H9 (cell line): ENCODE measurements around the gene KLHL1. TPM values are rescaled to one million over a fixed set of nuclear protein-coding genes. Genes with fewer than 3 reads are reported as not detected.

Experiments used
- DNase-seq: peaks from one replicate; pipeline ENCODE4 v3.0.0-alpha.2; 2017
- H2AFZ ChIP-seq: one replicate; pipeline ENCODE4 v1.6.1; 2013; ENCODE audit warnings: mild to moderate bottlenecking, low read length, control low read depth, moderate library complexity
- H2AK5ac ChIP-seq: 2 replicates; pipeline ENCODE4 v1.6.1; 2013; ENCODE audit warnings: low read length, control low read depth, mixed read lengths; ENCODE audit not compliant: insufficient read length
- H2BK120ac ChIP-seq: one replicate; pipeline ENCODE4 v1.6.1; 2013; ENCODE audit warnings: low read depth, mild to moderate bottlenecking, low read length, control low read depth, inconsistent platforms; ENCODE audit not compliant: poor library complexity, severe bottlenecking
- H2BK12ac ChIP-seq: 2 replicates; pipeline ENCODE4 v1.6.1; 2013; ENCODE audit warnings: low read length, control low read depth, mixed read lengths, low read depth; ENCODE audit not compliant: insufficient read length
- H2BK15ac ChIP-seq: 2 replicates; pipeline ENCODE4 v1.6.1; 2013; ENCODE audit warnings: low read depth, low read length, control low read depth
- H2BK20ac ChIP-seq: one replicate; pipeline ENCODE4 v1.6.1; 2013; ENCODE audit warnings: low read depth, mild to moderate bottlenecking, low read length, control low read depth, inconsistent platforms; ENCODE audit not compliant: poor library complexity, severe bottlenecking
- H2BK5ac ChIP-seq: 2 replicates; pipeline ENCODE4 v1.6.1; 2013; ENCODE audit warnings: low read length, control low read depth, mixed read lengths; ENCODE audit not compliant: insufficient read length
- H3K14ac ChIP-seq: 2 replicates; pipeline ENCODE4 v1.6.1; 2013; ENCODE audit warnings: low read length, control low read depth; ENCODE audit not compliant: insufficient read depth
- H3K18ac ChIP-seq: 2 replicates; pipeline ENCODE4 v1.6.1; 2013; ENCODE audit warnings: low read depth, mild to moderate bottlenecking, mixed read lengths, low read length, control low read depth; ENCODE audit not compliant: insufficient read length
- H3K23ac ChIP-seq: 2 replicates; pipeline ENCODE4 v1.6.1; 2013; ENCODE audit warnings: low read length, control low read depth, mixed read lengths, low read depth; ENCODE audit not compliant: insufficient read length
- H3K23me2 ChIP-seq: 2 replicates; pipeline ENCODE4 v1.6.1; 2013; ENCODE audit warnings: low read depth, mild to moderate bottlenecking, mixed read lengths, low read length, control low read depth; ENCODE audit not compliant: insufficient read length, poor library complexity, severe bottlenecking
- H3K27ac ChIP-seq: 2 replicates; pipeline ENCODE4 v1.5.1; 2013; ENCODE audit warnings: low read length, control low read depth, mixed read lengths, low read depth; ENCODE audit not compliant: insufficient read length
- H3K27me3 ChIP-seq: 2 replicates; pipeline ENCODE4 v1.6.1; 2013; ENCODE audit warnings: low read length, control low read depth, inconsistent platforms; ENCODE audit not compliant: insufficient read depth
- H3K4ac ChIP-seq: 2 replicates; pipeline ENCODE4 v1.6.1; 2013; ENCODE audit warnings: low read depth, mild to moderate bottlenecking, control low read depth, inconsistent platforms, low read length, moderate library complexity
- H3K4me1 ChIP-seq: 2 replicates; pipeline ENCODE4 v1.6.1; 2013; ENCODE audit warnings: low read length, control low read depth, inconsistent platforms; ENCODE audit not compliant: insufficient read depth
- H3K4me2 ChIP-seq: 2 replicates; pipeline ENCODE4 v1.6.1; 2013; ENCODE audit warnings: low read length, control low read depth, mixed read lengths; ENCODE audit not compliant: insufficient read length, insufficient read depth
- H3K56ac ChIP-seq: 2 replicates; pipeline ENCODE4 v1.6.1; 2013; ENCODE audit warnings: low read depth, mild to moderate bottlenecking, mixed read lengths, low read length, control low read depth; ENCODE audit not compliant: insufficient read length
- H3K79me1 ChIP-seq: 2 replicates; pipeline ENCODE4 v1.6.1; 2013; ENCODE audit warnings: low read depth, mild to moderate bottlenecking, moderate library complexity, low read length, control low read depth, inconsistent platforms; ENCODE audit not compliant: insufficient read depth, poor library complexity, severe bottlenecking
- H3K79me2 ChIP-seq: 2 replicates; pipeline ENCODE4 v1.6.1; 2013; ENCODE audit warnings: low read length, control low read depth, inconsistent platforms; ENCODE audit not compliant: insufficient read depth
- H3K9ac ChIP-seq: 2 replicates; pipeline ENCODE4 v1.6.1; 2013; ENCODE audit warnings: low read length, control low read depth, mixed read lengths; ENCODE audit not compliant: insufficient read length; ENCODE audit errors: extremely low read depth
- H3K9me3 ChIP-seq: one replicate; pipeline ENCODE4 v1.6.1; 2013; ENCODE audit warnings: low read depth, low read length, inconsistent platforms; ENCODE audit not compliant: control insufficient read depth
- H3T11ph ChIP-seq: one replicate; pipeline ENCODE4 v1.6.1; 2013; ENCODE audit warnings: mild to moderate bottlenecking, low read length, control low read depth, inconsistent platforms
- H4K20me1 ChIP-seq: one replicate; pipeline ENCODE4 v1.6.1; 2013; ENCODE audit not compliant: control insufficient read depth, insufficient read length, insufficient read depth
- H4K5ac ChIP-seq: 2 replicates; pipeline ENCODE4 v1.6.1; 2013; ENCODE audit warnings: low read depth, mild to moderate bottlenecking, mixed read lengths, low read length, control low read depth; ENCODE audit not compliant: insufficient read length
- H4K8ac ChIP-seq: replicated peaks from 2 replicates; pipeline ENCODE4 v1.6.1; 2013; ENCODE audit warnings: low read length, control low read depth, mixed read lengths, low read depth; ENCODE audit not compliant: insufficient read length
- H4K91ac ChIP-seq: 2 replicates; pipeline ENCODE4 v1.6.1; 2013; ENCODE audit warnings: low read depth, mild to moderate bottlenecking, moderate library complexity, mixed read lengths, low read length, control low read depth; ENCODE audit not compliant: insufficient read length
- H3K27ac Mint-ChIP-seq, 3 experiments: 2 replicates in 2 of 3; 3 replicates in 1 of 3; pipeline ENCODE4 v1.8.0; 2020 to 2021; ENCODE audit warnings: mixed read lengths in 3 of 3, mild to moderate bottlenecking in 1 of 3, moderate library complexity in 1 of 3
- H3K27me3 Mint-ChIP-seq: 2 replicates; pipeline ENCODE4 v1.8.0; 2021; ENCODE audit warnings: low read depth, mild to moderate bottlenecking, moderate library complexity, mixed read lengths
- H3K36me3 Mint-ChIP-seq, 3 experiments: 2 replicates in 2 of 3; 3 replicates in 1 of 3; pipeline ENCODE4 v1.8.0; 2020 to 2021; ENCODE audit warnings: low read depth in 3 of 3, mixed read lengths in 3 of 3; ENCODE audit not compliant: insufficient read depth in 1 of 3
- H3K4me1 Mint-ChIP-seq, 2 experiments: 2 replicates each; pipeline ENCODE4 v1.8.0; 2020; ENCODE audit warnings: mixed read lengths in 2 of 2
- H3K4me3 Mint-ChIP-seq, 2 experiments: 2 replicates in 1 of 2; 3 replicates in 1 of 2; pipeline ENCODE4 v1.8.0; 2020 to 2021; ENCODE audit warnings: mild to moderate bottlenecking in 2 of 2, mixed read lengths in 2 of 2, moderate library complexity in 1 of 2
- H3K9me3 Mint-ChIP-seq, 2 experiments: 2 replicates in 1 of 2; 3 replicates in 1 of 2; pipeline ENCODE4 v1.8.0; 2020; ENCODE audit warnings: mild to moderate bottlenecking in 2 of 2, mixed read lengths in 2 of 2, moderate library complexity in 1 of 2
- WGBS: extraction: QIAGEN DNeasy Blood & Tissue Kit; methylation state at CpG from one replicate; pipeline ENCODE4 v1.1.7; 2013; ENCODE audit warnings: missing lambda C conversion rate, low lambda C conversion rate, mixed read lengths; ENCODE audit not compliant: insufficient read length; ENCODE audit errors: extremely low coverage; 5-methylcytosine and 5-hydroxymethylcytosine counted together
- total RNA-seq: library from RNA; stranded (reverse); gene quantifications from 2 replicates; pipeline ENCODE4 v1.2.1, GENCODE V29; 2021
- TF ChIP-seq, protein P1 (sequence below): fragments of 200-600 bp; sonication (generic); conservative IDR thresholded peaks from 3 replicates; pipeline ENCODE4 v1.8.0; 2021; ENCODE audit warnings: antibody characterized with exemption, mild to moderate bottlenecking

Gene KLHL1
- total RNA-seq, 1 experiment from 2014 or later: not detected

DNA sequence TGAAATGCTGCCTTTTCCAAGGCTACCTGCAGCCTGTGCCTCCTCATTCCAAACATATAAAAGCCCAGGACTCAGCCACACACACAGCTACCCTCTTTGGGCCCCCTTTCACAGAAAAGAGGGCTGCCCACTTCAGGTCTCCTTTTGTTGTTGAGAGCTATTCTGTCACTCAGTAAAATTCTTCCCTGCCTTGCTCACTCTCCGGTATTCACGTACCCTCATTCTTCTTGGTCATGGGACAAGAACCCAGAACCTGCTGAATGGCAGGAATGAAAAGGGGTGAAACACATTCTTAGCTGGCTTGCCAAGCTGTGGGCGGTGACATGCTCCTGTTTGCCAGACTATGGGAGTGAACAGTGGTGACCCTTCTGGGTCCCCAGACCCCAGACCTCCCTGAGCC is 338.6 kb downstream of the KLHL1 start:
- Histone ChIP-seq H2BK15ac (no peak overlapping the region), H3T11ph (no peak overlapping the region), H3K23me2 (no peaks in the 10 kb centered on the region), H4K8ac (no peak overlapping the region), H3K27ac (no peak overlapping the region), H3K4ac (no peak overlapping the region), H3K23ac (no peak overlapping the region), H2BK20ac (no peak overlapping the region), H2BK5ac (no peak overlapping the region), H3K9me3 (peaks cover 13% of the 10 kb centered on the region), H3K4me1 (no peaks in the 10 kb centered on the region), H4K91ac (no peak overlapping the region), H2BK120ac (no peak overlapping the region), H3K79me2 (no peaks in the 10 kb centered on the region), H3K18ac (no peak overlapping the region), H2AFZ (no peak overlapping the region), H3K79me1 (no peaks in the 10 kb centered on the region), H3K4me2 (no peak overlapping the region), H2AK5ac (no peak overlapping the region), H3K9ac (no peak overlapping the region), H3K14ac (no peak overlapping the region), H4K20me1 (no peaks in the 10 kb centered on the region), H3K27me3 (no peaks in the 10 kb centered on the region), H2BK12ac (no peak overlapping the region), H4K5ac (no peak overlapping the region), H3K56ac (no peak overlapping the region)
- Mint-ChIP-seq H3K4me3 (no peak overlapping the region), H3K27me3 (no peaks in the 10 kb centered on the region), H3K9me3 (peaks cover 4 to 9% of the 10 kb centered on the region in 2 experiments; a peak in 4 of 5 replicates), H3K36me3 (peaks cover 0 to 14% (median 7%) of the 10 kb centered on the region in 3 experiments; a peak in 4 of 7 replicates), H3K27ac (no peak overlapping the region), H3K4me1 (no peaks in the 10 kb centered on the region)
- no CpG with 5 or more reads among the region's 3 CpGs for WGBS
- no peak for DNase-seq
- TF ChIP-seq, protein P1, sequence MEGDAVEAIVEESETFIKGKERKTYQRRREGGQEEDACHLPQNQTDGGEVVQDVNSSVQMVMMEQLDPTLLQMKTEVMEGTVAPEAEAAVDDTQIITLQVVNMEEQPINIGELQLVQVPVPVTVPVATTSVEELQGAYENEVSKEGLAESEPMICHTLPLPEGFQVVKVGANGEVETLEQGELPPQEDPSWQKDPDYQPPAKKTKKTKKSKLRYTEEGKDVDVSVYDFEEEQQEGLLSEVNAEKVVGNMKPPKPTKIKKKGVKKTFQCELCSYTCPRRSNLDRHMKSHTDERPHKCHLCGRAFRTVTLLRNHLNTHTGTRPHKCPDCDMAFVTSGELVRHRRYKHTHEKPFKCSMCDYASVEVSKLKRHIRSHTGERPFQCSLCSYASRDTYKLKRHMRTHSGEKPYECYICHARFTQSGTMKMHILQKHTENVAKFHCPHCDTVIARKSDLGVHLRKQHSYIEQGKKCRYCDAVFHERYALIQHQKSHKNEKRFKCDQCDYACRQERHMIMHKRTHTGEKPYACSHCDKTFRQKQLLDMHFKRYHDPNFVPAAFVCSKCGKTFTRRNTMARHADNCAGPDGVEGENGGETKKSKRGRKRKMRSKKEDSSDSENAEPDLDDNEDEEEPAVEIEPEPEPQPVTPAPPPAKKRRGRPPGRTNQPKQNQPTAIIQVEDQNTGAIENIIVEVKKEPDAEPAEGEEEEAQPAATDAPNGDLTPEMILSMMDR: no peak
